Measurements from ENCODE around the gene TMEM184B.

TMEM184B gene

GRCh38 chr22:38232196-38232595 is 40.6 kb downstream of the TMEM184B start:
- H3K27ac Mint-ChIP-seq, result peak overlapping the region; percentile 9
- peaks cover 2% of the 10 kb centered on the region for H3K27me3 Mint-ChIP-seq (ENCODE audit: low read depth, poor library complexity)
- H3K4me3 Mint-ChIP-seq, result no peak overlapping the region
- no peak for TF ChIP-seq CTCF (IDR thresholded peaks at IDR 0.05)
- H3K9me3 Mint-ChIP-seq, result no peaks in the 10 kb centered on the region
- no peak for DNase-seq
- H3K36me3 Mint-ChIP-seq (ENCODE audit: low read depth), result peaks cover 30% of the 10 kb centered on the region
- no peaks in the 10 kb centered on the region for H3K4me1 Mint-ChIP-seq

GRCh38 chr22:38230916-38231315 is 41.9 kb downstream of the TMEM184B start:
- peaks cover 34% of the 10 kb centered on the region for H3K36me3 Mint-ChIP-seq (ENCODE audit: low read depth)
- H3K4me1 Mint-ChIP-seq, result no peaks in the 10 kb centered on the region
- H3K9me3 Mint-ChIP-seq, result no peaks in the 10 kb centered on the region
- peaks cover 2% of the 10 kb centered on the region for H3K27me3 Mint-ChIP-seq (ENCODE audit: low read depth, poor library complexity)
- no peak overlapping the region for H3K27ac Mint-ChIP-seq
- no peak overlapping the region for H3K4me3 Mint-ChIP-seq
- no peak for TF ChIP-seq CTCF (IDR thresholded peaks at IDR 0.05)
- DNase-seq, result no peak

GRCh38 chr22:38230108-38230825 is 42.5 kb downstream of the TMEM184B start:
- DNase-seq, result no peak
- Mint-ChIP-seq H3K27me3 (ENCODE audit: low read depth, poor library complexity) (peaks cover 2% of the 10 kb centered on the region), H3K9me3 (no peaks in the 10 kb centered on the region), H3K36me3 (ENCODE audit: low read depth) (peaks cover 28% of the 10 kb centered on the region), H3K27ac (no peak overlapping the region), H3K4me1 (no peaks in the 10 kb centered on the region), H3K4me3 (no peak overlapping the region)
- TF ChIP-seq CTCF (IDR thresholded peaks at IDR 0.05), result peak; percentile 19

GRCh38 chr22:38228873-38229740 is 43.7 kb downstream of the TMEM184B start:
- Mint-ChIP-seq H3K27me3 (ENCODE audit: low read depth, poor library complexity) (peaks cover 2% of the 10 kb centered on the region), H3K4me3 (no peak overlapping the region), H3K9me3 (no peaks in the 10 kb centered on the region), H3K36me3 (ENCODE audit: low read depth) (peaks cover 19% of the 10 kb centered on the region), H3K27ac (peak overlapping the region; percentile 34), H3K4me1 (no peaks in the 10 kb centered on the region)
- no peak for DNase-seq
- no peak for TF ChIP-seq CTCF (IDR thresholded peaks at IDR 0.05)

- Mint-ChIP-seq H3K27ac (peak overlapping the region; percentile 34), H3K4me1 (no peaks in the 10 kb centered on the region), H3K9me3 (no peaks in the 10 kb centered on the region), H3K4me3 (no peak overlapping the region), H3K36me3 (ENCODE audit: low read depth) (peaks cover 18% of the 10 kb centered on the region), H3K27me3 (ENCODE audit: low read depth, poor library complexity) (peaks cover 2% of the 10 kb centered on the region)
- no peak for TF ChIP-seq CTCF (IDR thresholded peaks at IDR 0.05)
- no peak for DNase-seq
These were observed 44.4 kb downstream of the TMEM184B start for GRCh38 chr22:38228326-38228872.

All from nephron progenitor cell (in vitro differentiated cells).